NB4 (cell line): ENCODE measurements around the gene TMEM89.

Experiments
- MYC ChIP-seq: IDR thresholded peaks from 2 replicates; pipeline ENCODE4 v1.6.1; 2011; ENCODE audit warnings: low read depth, low read length
- POLR2A ChIP-seq: IDR thresholded peaks from 2 replicates; pipeline ENCODE4 v1.6.1; 2011; ENCODE audit warnings: mild to moderate bottlenecking; ENCODE audit not compliant: insufficient read length; ENCODE audit errors: extremely low read depth
- TF ChIP-seq, protein P1 (sequence below): IDR thresholded peaks from one replicate; pipeline ENCODE4 v1.5.1; 2012; ENCODE audit warnings: low read depth, low read length
- TF ChIP-seq, protein P2 (sequence below): IDR thresholded peaks from 2 replicates; pipeline ENCODE4 v1.6.1; 2011; ENCODE audit warnings: low read depth, low read length

DNA sequence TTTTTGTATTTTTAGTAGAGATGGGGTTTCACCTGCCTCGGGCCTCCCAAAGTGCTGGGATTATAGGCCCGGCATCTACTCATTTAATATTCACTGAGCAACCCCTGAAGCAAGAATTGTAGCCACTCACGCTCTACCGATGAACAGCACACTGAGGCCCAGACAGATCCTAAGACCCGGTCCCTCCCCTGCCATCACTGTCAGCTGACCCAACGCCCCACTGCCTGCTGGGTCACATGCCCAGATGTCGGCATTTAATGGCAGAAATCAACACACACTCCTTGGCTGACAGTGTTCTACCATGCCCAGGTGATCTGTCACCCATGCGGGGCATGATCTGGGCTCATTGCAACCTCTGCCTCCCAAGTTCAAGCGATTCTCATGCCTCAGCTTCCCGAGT lies 3.2 kb upstream of the TMEM89 start:
- TF ChIP-seq, protein P1, sequence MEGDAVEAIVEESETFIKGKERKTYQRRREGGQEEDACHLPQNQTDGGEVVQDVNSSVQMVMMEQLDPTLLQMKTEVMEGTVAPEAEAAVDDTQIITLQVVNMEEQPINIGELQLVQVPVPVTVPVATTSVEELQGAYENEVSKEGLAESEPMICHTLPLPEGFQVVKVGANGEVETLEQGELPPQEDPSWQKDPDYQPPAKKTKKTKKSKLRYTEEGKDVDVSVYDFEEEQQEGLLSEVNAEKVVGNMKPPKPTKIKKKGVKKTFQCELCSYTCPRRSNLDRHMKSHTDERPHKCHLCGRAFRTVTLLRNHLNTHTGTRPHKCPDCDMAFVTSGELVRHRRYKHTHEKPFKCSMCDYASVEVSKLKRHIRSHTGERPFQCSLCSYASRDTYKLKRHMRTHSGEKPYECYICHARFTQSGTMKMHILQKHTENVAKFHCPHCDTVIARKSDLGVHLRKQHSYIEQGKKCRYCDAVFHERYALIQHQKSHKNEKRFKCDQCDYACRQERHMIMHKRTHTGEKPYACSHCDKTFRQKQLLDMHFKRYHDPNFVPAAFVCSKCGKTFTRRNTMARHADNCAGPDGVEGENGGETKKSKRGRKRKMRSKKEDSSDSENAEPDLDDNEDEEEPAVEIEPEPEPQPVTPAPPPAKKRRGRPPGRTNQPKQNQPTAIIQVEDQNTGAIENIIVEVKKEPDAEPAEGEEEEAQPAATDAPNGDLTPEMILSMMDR = no peak
- TF ChIP-seq POLR2A = no peak
- TF ChIP-seq, protein P2, sequence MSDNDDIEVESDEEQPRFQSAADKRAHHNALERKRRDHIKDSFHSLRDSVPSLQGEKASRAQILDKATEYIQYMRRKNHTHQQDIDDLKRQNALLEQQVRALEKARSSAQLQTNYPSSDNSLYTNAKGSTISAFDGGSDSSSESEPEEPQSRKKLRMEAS = no peak
- no peak for TF ChIP-seq MYC
